RWPE2 (cell line): Measurements from ENCODE around the gene GPR183.

Source experiments
- ATAC-seq: fragments of 200-7000 bp; cut with Tn5 transposase; 3 replicates; pipeline ENCODE4 v1.9.1; 2021; ENCODE audit warnings: low read depth
- DNase-seq: peaks from one replicate; pipeline ENCODE4 v3.0.0-alpha.2; 2020; ENCODE audit warnings: low spot score
- H3K27ac ChIP-seq: fragments of 450-650 bp; 2 replicates; pipeline ENCODE4 v1.5.1; 2017; ENCODE audit warnings: mild to moderate bottlenecking; ENCODE audit not compliant: poor library complexity, severe bottlenecking
- H3K27me3 ChIP-seq: fragments of 250-450 bp; sonication (Bioruptor Pico); 2 replicates; pipeline ENCODE4 v1.5.1; 2021; ENCODE audit warnings: mild to moderate bottlenecking, moderate library complexity; ENCODE audit not compliant: insufficient read depth, poor library complexity, severe bottlenecking
- H3K36me3 ChIP-seq: fragments of 250-450 bp; sonication (Bioruptor Pico); 2 replicates; pipeline ENCODE4 v1.5.1; 2020; ENCODE audit warnings: low read depth, mild to moderate bottlenecking, moderate library complexity
- H3K4me1 ChIP-seq: fragments of 250-450 bp; sonication (Bioruptor Pico); 2 replicates; pipeline ENCODE4 v1.5.1; 2021; ENCODE audit warnings: mild to moderate bottlenecking, moderate library complexity; ENCODE audit not compliant: insufficient read depth, poor library complexity, severe bottlenecking
- H3K4me3 ChIP-seq: fragments of 250-450 bp; sonication (Bioruptor Pico); 2 replicates; pipeline ENCODE4 v1.5.1; 2021; ENCODE audit warnings: mild to moderate bottlenecking, moderate library complexity; ENCODE audit not compliant: severe bottlenecking
- H3K9me3 ChIP-seq: fragments of 250-450 bp; sonication (Bioruptor Pico); 2 replicates; pipeline ENCODE4 v1.5.1; 2021; ENCODE audit warnings: mild to moderate bottlenecking, moderate library complexity; ENCODE audit not compliant: severe bottlenecking
- TF ChIP-seq, protein P1 (sequence below): fragments of 450-650 bp; IDR thresholded peaks from one replicate; pipeline ENCODE4 v1.5.1; 2017; ENCODE audit warnings: mild to moderate bottlenecking, moderate library complexity; ENCODE audit not compliant: poor library complexity, severe bottlenecking

The GPR183 gene

DNA sequence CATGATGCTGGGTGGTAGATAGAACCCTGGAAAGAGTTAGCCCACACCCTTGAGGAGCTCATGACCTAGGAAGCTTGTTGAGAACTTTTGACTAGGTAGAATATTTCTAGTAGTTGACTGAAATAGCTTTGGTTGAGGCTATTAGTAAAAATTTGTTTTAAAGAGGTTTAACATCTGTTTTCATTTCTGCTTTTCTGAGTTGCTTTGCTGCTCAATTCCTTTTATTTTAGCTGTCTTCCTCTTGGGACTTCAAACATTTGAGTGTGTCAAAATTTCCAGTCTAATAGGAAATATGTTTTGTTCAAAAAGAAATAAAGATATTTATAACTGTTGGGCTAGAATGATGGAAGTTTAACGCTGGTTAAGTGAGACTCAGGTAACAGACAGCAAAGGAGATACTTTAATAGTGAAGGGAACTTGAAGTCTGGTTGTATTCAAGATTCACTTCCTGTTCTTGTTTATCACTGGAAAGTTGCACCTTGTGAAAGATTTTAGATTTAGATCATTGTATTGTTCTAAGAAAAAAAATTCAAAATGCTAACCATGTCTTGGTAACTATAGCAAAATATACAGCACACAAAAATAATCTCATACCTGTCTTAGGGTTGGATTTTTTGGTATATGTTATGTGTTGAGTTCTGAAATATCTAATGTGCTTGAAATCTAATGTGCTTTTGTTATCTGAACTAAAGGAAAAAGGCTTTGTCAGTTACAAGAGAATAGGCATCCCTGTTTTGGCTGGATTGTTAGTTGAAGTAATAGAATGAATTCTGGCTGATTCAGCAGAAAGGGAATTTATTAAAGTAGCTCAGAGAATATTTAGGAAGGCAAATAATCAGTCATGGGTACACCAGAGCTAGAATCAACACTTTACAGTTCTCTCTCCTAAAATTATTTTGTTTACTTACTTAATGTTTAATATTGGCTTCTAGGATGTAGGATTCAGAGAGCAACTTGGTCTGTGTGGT, 24.7 kb downstream of the GPR183 start:
- no peaks in the 10 kb centered on the region for H3K27me3 ChIP-seq
- H3K27ac ChIP-seq: no peak overlapping the region
- no peaks in the 10 kb centered on the region for H3K9me3 ChIP-seq
- no peaks in the 10 kb centered on the region for H3K4me1 ChIP-seq
- no peak for DNase-seq
- no peaks in the 10 kb centered on the region for H3K36me3 ChIP-seq
- no peak overlapping the region for H3K4me3 ChIP-seq
- TF ChIP-seq, protein P1, sequence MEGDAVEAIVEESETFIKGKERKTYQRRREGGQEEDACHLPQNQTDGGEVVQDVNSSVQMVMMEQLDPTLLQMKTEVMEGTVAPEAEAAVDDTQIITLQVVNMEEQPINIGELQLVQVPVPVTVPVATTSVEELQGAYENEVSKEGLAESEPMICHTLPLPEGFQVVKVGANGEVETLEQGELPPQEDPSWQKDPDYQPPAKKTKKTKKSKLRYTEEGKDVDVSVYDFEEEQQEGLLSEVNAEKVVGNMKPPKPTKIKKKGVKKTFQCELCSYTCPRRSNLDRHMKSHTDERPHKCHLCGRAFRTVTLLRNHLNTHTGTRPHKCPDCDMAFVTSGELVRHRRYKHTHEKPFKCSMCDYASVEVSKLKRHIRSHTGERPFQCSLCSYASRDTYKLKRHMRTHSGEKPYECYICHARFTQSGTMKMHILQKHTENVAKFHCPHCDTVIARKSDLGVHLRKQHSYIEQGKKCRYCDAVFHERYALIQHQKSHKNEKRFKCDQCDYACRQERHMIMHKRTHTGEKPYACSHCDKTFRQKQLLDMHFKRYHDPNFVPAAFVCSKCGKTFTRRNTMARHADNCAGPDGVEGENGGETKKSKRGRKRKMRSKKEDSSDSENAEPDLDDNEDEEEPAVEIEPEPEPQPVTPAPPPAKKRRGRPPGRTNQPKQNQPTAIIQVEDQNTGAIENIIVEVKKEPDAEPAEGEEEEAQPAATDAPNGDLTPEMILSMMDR: no peak
- no peak for ATAC-seq

- Histone ChIP-seq H3K4me3 (no peak overlapping the region), H3K36me3 (no peaks in the 10 kb centered on the region), H3K9me3 (no peaks in the 10 kb centered on the region), H3K27ac (no peak overlapping the region), H3K4me1 (no peaks in the 10 kb centered on the region), H3K27me3 (no peaks in the 10 kb centered on the region)
- TF ChIP-seq, protein P1: no peak
- ATAC-seq (no peak), DNase-seq (no peak)
Observed at GRCh38 chr13:99281811-99282263, 25.4 kb downstream of the GPR183 start.

DNA sequence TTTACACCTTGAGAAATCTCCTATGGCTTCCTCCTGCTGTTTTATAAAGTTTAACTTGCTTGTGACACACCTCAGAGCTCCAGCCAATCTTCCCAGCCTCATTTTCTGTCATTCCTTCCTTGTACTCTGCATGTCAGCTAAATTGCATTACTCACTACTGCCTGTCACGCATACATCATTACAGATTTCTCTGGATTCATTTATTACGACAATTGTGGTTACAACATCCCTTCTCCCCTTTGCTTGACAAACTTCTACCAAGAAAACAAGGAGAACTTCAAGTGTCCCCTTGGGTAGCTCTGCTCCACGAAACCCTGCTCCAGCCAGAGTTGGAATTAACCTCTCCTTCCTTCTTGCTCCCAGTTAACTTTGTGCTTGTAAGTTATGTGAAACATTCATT, 27.0 kb downstream of the GPR183 start:
- H3K4me3 ChIP-seq: no peak overlapping the region
- H3K27ac ChIP-seq: no peak overlapping the region
- H3K27me3 ChIP-seq: no peaks in the 10 kb centered on the region
- H3K4me1 ChIP-seq: no peaks in the 10 kb centered on the region
- H3K36me3 ChIP-seq: 0 out of 2 replicates have a peak, but pooled peaks cover 3% of the 10 kb centered on the region
- H3K9me3 ChIP-seq: no peaks in the 10 kb centered on the region
- TF ChIP-seq, protein P1: no peak
- DNase-seq (no peak), ATAC-seq (peak; percentile 52; the same call in 2 of the 3 replicates)

DNA sequence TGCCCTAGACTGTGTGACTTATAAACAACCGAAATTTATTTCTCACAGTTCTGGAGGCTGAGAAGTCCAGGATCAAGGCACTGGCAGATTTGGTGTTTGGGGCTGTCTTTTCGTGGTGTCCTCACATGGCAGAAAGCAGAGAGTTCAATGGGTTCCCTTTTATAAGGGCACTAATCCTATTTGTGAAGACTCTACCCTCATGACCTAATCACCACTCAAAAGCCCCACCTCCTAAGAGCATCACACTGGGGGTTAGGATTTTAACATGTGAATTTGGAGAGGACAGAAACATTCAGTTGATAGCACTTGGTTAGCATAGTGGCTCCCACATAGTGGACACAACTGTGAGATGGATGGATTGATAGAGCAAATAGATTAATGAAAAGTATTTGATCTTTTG, 27.6 kb downstream of the GPR183 start:
- Histone ChIP-seq H3K27ac (no peak overlapping the region), H3K9me3 (no peaks in the 10 kb centered on the region), H3K27me3 (no peaks in the 10 kb centered on the region), H3K36me3 (0 out of 2 replicates have a peak, but pooled peaks cover 3% of the 10 kb centered on the region), H3K4me3 (no peak overlapping the region), H3K4me1 (no peaks in the 10 kb centered on the region)
- TF ChIP-seq, protein P1: no peak
- no peak for ATAC-seq
- DNase-seq: no peak

DNA sequence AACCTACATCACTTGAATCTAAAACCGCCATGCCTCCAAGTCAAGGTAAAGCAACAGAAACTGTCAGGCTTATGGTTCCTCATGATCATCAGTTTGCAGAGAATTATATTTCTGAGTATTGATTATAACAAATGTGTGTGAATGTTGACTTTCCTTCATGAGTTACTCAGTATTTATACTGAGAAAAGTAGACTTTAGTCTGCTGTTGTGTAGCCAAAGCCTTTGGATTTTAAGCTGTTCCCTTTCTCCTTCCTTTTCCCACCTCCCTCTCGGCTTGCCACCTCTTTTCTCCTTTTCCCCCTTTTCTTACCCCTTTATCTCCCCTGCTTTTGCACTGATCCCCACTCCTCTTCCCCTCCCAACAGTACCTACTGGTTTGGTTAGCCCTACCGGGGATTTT, 28.4 kb downstream of the GPR183 start:
- Histone ChIP-seq H3K27me3 (no peaks in the 10 kb centered on the region), H3K9me3 (no peaks in the 10 kb centered on the region), H3K36me3 (0 out of 2 replicates have a peak, but pooled peaks cover 3% of the 10 kb centered on the region), H3K4me1 (no peaks in the 10 kb centered on the region), H3K4me3 (no peak overlapping the region), H3K27ac (no peak overlapping the region)
- ATAC-seq: no peak
- TF ChIP-seq, protein P1: no peak
- DNase-seq: no peak
